GM18505 (cell line): ENCODE results near the gene WDR20.
A peak's percentile ranks its signal among the peaks of the same experiment; 100 is the strongest.
"Not testable (repeated sequence)": the region's sequence is repeated elsewhere in the genome, so short reads cannot be mapped to it uniquely, and the experiment has no call there.

Experiments used
- ATAC-seq: cut with Tn5 transposase; IDR thresholded peaks from one replicate; pipeline ENCODE4 v1.9.1; 2021; ENCODE audit not compliant: unreplicated experiment
- POLR2A ChIP-seq: IDR thresholded peaks from 4 replicates; pipeline ENCODE4 v1.6.1; 2011; ENCODE audit warnings: borderline replicate concordance; ENCODE audit not compliant: insufficient read depth, insufficient read length; ENCODE audit errors: extremely low read depth

The WDR20 gene, protein sequence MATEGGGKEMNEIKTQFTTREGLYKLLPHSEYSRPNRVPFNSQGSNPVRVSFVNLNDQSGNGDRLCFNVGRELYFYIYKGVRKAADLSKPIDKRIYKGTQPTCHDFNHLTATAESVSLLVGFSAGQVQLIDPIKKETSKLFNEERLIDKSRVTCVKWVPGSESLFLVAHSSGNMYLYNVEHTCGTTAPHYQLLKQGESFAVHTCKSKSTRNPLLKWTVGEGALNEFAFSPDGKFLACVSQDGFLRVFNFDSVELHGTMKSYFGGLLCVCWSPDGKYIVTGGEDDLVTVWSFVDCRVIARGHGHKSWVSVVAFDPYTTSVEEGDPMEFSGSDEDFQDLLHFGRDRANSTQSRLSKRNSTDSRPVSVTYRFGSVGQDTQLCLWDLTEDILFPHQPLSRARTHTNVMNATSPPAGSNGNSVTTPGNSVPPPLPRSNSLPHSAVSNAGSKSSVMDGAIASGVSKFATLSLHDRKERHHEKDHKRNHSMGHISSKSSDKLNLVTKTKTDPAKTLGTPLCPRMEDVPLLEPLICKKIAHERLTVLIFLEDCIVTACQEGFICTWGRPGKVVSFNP

GRCh38 chr14:102139286-102140026 is at the start of gene WDR20:
WDR20 (plus strand) TSS chr14:102139897; CDS start chr14:102139924, 27 bp downstream.
- TF ChIP-seq POLR2A, result peak; percentile 75
- ATAC-seq, result peak; percentile 89

DNA sequence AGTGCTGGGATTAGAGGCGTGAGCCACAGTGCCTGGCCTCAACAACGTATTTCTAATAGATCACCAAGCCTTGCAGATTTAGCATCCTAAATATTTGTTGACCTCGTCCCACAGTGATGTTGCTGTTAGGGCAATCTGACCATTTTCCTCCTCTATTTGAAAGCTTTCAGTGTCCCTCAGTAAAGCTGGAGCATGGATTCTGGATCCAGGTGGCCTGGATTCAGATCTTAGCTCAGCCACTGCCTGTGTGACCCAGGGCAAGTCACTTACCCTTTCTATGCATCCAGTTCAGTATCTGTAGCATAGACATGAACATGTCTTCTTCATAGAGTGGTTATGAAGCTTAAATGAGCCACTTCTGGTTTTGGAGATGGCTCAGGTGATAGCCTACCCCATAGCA is 49.0 kb upstream of the WDR20 start:
- no peak for ATAC-seq
- no peak for TF ChIP-seq POLR2A

DNA sequence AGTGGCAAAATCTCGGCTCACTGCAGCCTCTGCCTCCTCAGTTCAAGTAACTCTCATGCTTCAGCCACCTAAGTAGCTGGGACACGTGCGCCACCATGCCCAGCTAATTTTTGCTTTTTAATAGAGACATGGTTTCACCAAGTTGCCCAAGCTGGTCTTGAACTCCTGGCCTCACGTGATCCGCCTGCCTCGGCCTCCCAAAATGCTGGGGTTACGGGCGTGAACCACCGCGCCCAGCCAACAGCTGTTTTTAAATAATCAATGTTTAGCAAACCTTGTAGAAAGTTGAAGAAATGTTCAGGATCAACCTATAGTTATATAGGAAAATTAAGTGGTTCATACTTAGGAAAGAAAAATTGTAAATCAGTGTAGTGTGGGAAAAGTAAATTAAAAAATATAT is 46.9 kb upstream of the WDR20 start:
- ATAC-seq, result no peak
- TF ChIP-seq POLR2A, result no peak

DNA sequence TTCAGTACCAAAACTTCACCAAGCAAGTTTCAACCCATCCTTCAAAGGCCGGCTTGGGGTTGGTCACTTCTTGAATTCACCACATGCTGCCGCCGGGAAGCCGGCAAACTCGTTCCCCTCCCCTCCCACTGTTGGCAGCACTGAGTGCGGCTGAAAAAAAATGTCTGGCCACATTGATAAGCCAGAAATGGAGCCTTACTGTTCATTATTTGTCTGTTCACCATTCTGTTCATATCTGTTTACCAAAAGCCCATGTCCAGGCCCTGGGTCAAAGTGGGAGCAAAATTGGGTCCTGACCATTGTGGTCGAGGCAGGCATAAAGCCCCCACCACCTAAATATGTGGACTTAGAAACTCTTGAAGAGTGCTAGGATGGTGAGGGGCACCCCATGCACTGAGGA is 45.6 kb upstream of the WDR20 start:
- ATAC-seq, result no peak
- TF ChIP-seq POLR2A, result no peak

DNA sequence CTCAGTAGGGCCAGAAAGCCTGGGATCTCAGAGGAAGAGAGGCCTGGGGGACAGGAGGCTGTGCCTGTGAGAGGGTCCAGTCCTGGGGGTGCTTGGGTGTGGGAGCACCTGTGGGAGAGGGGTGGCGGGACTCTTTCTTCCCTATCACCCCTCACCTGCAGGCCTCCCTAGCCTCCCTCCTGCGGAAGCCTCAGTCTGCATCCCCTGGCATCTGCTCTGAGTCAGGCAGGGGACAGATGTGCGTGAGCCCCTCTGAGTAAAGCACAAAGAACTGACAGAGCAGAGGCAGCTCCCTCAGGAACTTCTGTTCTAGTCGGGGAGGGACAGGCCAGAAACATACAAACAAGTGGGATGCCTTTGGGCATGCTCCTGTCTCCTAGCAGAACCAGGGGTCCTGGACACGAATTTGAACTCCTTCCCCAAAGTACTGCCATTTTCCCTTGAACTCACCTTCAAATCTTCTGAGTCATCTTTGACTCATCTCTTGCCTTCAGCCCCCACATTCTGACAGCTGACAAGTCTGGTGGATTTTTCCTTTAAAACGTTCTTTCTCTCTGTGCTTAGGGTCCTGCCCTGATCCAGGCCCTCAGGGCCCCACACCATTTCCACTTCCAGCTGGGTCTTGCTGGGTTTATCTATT is 44.3 kb upstream of the WDR20 start:
- no peak for ATAC-seq
- TF ChIP-seq POLR2A, result no peak

- no peak for ATAC-seq
- no peak for TF ChIP-seq POLR2A
Observed at GRCh38 chr14:102095871-102096568, 43.7 kb upstream of the WDR20 start.

- no peak for ATAC-seq
- TF ChIP-seq POLR2A, result no peak
Observed at GRCh38 chr14:102096569-102097188, 43.0 kb upstream of the WDR20 start.

- no peak for ATAC-seq
Observed at GRCh38 chr14:102097441-102098135, 42.1 kb upstream of the WDR20 start.

GRCh38 chr14:102103062-102103695 is 36.5 kb upstream of the WDR20 start:
- peak; percentile 62 for ATAC-seq
- TF ChIP-seq POLR2A, result no peak

More at GRCh38 chr14:102097441-102098135, 42.1 kb upstream of the WDR20 start:
- TF ChIP-seq POLR2A, result no peak

DNA sequence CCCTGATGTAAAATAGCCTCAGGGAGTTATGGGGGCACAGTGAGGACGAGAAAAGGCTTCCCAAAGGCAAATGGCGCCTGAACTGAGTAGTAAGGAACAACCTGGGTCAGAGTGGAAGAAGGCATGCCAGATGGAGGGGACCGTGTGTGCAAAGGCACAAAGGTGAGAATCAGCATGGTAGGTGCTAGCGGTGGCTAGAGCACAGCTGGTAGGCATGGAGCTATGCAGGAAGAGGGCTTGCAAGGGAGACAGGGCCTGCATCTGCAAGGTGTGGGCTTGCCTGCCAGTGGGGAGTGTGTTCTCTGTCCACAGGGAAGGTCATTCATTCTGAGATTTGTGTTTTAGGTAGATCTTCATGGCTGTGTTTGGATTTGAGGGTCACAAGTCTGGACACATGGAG is 34.3 kb upstream of the WDR20 start:
- no peak for TF ChIP-seq POLR2A
- ATAC-seq, result no peak

DNA sequence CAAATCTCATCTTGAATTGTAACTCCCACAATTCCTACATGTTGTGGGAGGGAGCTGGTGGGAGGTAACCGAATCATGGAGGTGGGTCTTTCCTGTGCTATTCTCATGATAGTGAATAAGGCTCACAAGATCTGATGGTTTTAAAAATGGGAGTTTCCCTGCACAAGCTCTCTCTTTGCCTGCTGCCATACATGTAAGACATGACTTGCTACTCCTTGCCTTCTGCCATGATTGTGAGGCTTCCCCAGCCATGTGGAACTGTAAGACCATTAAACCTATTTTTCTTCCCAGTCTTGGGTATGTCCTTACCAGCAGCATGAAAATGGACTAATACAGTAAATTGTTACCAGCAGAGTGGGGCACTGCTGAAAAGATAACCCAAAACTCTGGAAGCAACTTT is 30.4 kb upstream of the WDR20 start:
- ATAC-seq, result not testable (repeated sequence)
